Lung (tissue), 12 donors: ENCODE data around the gene PRKG2. TPM values are rescaled to one million over a fixed set of nuclear protein-coding genes. Genes with fewer than 3 reads are reported as not detected.
A peak's percentile ranks its signal among the peaks of the same experiment; 100 is the strongest.

Experiments used
- ATAC-seq: fragments of 200-7000 bp; cut with Tn5 transposase; one replicate; pipeline ENCODE4 v1.9.1; 2020; ENCODE audit warnings: moderate number of reproducible peaks; ENCODE audit not compliant: insufficient read depth, low FRiP score
- DNase-seq, 3 donors: peaks; one replicate each; pipeline ENCODE4 v3.0.0-alpha.2; 2013 to 2017
- H3K27ac ChIP-seq, 2 donors: one replicate each; pipeline ENCODE4 v1.5.1; 2013; ENCODE audit warnings: mild to moderate bottlenecking in 2 of 2, moderate library complexity in 2 of 2, control low read depth in 1 of 2, inconsistent platforms in 1 of 2, low read depth in 1 of 2, low read length in 1 of 2
- H3K27me3 ChIP-seq, 3 donors: one replicate each; pipeline ENCODE4 v1.5.1; 2013; ENCODE audit warnings: low read length in 2 of 3; ENCODE audit not compliant: control insufficient read depth in 3 of 3, insufficient read depth in 3 of 3
- H3K36me3 ChIP-seq, 4 donors: one replicate each; pipeline ENCODE4 v1.5.1; 2013; ENCODE audit warnings: low read length in 4 of 4, mild to moderate bottlenecking in 1 of 4, moderate library complexity in 1 of 4; ENCODE audit not compliant: control insufficient read depth in 4 of 4, insufficient read depth in 4 of 4
- H3K4me1 ChIP-seq, 5 donors: one replicate each; pipeline ENCODE4 v1.5.1; 2013; ENCODE audit warnings: low read length in 5 of 5, mild to moderate bottlenecking in 2 of 5, moderate library complexity in 1 of 5; ENCODE audit not compliant: control insufficient read depth in 5 of 5, insufficient read depth in 5 of 5
- H3K4me3 ChIP-seq: one replicate; pipeline ENCODE4 v1.5.1; 2013; ENCODE audit warnings: mild to moderate bottlenecking, control low read depth, moderate library complexity
- H3K9ac ChIP-seq, 2 donors: one replicate each; pipeline ENCODE4 v1.5.1; 2013; ENCODE audit warnings: low read length in 2 of 2, control low read depth in 1 of 2; ENCODE audit not compliant: insufficient read depth in 1 of 2
- H3K9me3 ChIP-seq, 4 donors: one replicate each; pipeline ENCODE4 v1.5.1; 2013; ENCODE audit warnings: low read length in 3 of 4, mild to moderate bottlenecking in 1 of 4, moderate library complexity in 1 of 4; ENCODE audit not compliant: control insufficient read depth in 4 of 4, insufficient read depth in 3 of 4
- CTCF ChIP-seq: IDR thresholded peaks from 2 replicates; pipeline ENCODE4 v1.5.1; 2012; ENCODE audit warnings: mild to moderate bottlenecking; ENCODE audit errors: control extremely low read depth, extremely low read depth
- WGBS, 2 donors: extraction: QIAGEN DNeasy Blood & Tissue Kit; methylation state at CpG; one replicate each; pipeline ENCODE4 v1.1.7; 2013; 5-methylcytosine and 5-hydroxymethylcytosine counted together
- polyA plus RNA-seq, 2 donors: library from polyadenylated mRNA; stranded (reverse); fragments of 200-250 nt; gene quantifications; one replicate each; pipeline ENCODE4 v1.2.1, GENCODE V29; 2013
- total RNA-seq, 2 donors: library from RNA; depleted of rRNA in 1 of 2; stranded (reverse); fragments of >200 nt in 1 of 2; gene quantifications; one replicate each; pipeline ENCODE4 v1.2.1, GENCODE V29; 2014 to 2021
- donor health status: control.
- donor health status: control.
- donor health status: Bipolar disorder and iron deficiency.
- donor health status: healthy.
- donor health status: DM: yes; HTN: yes; CAD: no.

The PRKG2 gene
- total and polyA plus RNA-seq, 4 donors: 0.06 to 4.2 (median 2.7) TPM

DNA sequence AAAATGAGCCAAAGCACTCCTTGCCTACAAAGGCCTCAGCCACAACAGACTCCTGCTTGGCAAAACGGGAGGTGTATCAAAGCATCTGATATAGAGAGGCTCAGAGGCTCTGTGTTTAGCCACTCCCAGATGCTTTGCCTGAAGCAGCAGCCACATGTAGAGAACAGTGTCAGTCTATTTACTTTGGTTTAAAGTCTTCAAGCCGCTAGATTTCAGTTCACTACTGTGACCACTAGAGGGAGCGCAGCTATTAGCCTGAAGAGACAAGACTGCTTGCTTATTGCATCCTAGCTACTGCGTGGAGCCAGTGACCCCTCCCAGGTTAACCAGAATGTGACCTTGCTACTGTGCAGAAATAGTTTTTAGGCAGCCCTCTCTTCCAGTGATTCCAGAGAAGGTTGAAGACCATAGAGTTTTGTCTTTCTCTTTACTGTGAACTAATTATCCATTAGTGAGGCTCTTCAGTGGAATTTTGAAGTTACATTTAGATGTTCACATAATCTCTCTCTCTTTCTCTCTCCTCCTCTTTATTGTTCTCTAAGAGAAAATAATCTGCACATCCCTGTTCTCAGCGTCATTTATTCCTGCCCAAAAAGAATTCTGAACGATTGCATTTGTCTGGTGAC lies 145.2 kb downstream of the PRKG2 start:
- Histone ChIP-seq H3K9me3 (no peaks in the 10 kb centered on the region), H3K27me3 (no peaks in the 10 kb centered on the region), H3K4me1 (no peaks in the 10 kb centered on the region), H3K9ac (no peak overlapping the region), H3K36me3 (no peaks in the 10 kb centered on the region), H3K27ac (no peak overlapping the region), H3K4me3 (no peak overlapping the region)
- TF ChIP-seq CTCF: peak; percentile 59
- ATAC-seq (peak; percentile 82), DNase-seq (peak; percentile 80 to 93 (median 90))
- WGBS, 2 donors: 11% methylated on average over 6 of the region's 6 CpGs

DNA sequence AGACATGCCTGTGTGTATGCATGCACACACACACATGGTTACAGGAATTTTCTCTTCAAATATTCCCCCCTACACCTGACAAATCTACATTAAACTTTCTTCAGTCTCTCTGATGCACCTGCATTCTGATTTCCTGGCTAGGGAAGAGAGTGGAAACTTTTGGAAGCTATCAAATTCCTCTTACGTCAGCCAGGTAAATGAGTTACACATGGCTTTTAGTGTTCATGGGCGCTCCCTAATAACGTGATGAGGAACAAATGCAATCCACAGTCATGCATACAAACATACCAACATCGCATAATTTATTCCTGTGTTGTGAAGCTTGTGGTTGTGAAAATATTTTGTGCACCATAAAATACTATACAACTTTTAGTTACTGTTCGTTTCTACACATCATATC lies 149.6 kb downstream of the PRKG2 start:
- Histone ChIP-seq H3K9me3 (no peaks in the 10 kb centered on the region), H3K4me3 (no peak overlapping the region), H3K36me3 (no peaks in the 10 kb centered on the region), H3K9ac (no peak overlapping the region), H3K27me3 (no peaks in the 10 kb centered on the region), H3K4me1 (no peaks in the 10 kb centered on the region), H3K27ac (no peak overlapping the region)
- WGBS, 2 donors: 60 to 81% methylated on average over 5 of the region's 5 CpGs
- DNase-seq (no peak), ATAC-seq (no peak)
- no peak for TF ChIP-seq CTCF

- TF ChIP-seq CTCF: no peak
- DNase-seq (no peak), ATAC-seq (no peak)
- WGBS, 2 donors: 39 to 52% methylated on average over 1 of the region's 1 CpG
- H3K4me1 ChIP-seq: no peaks in the 10 kb centered on the region
- H3K9ac ChIP-seq: no peak overlapping the region
- no peak overlapping the region for H3K4me3 ChIP-seq
- H3K9me3 ChIP-seq: no peaks in the 10 kb centered on the region
- H3K27ac ChIP-seq: no peak overlapping the region
- no peaks in the 10 kb centered on the region for H3K36me3 ChIP-seq
- H3K27me3 ChIP-seq: peaks cover 0 to 2% (median 0%) of the 10 kb centered on the region in 3 donors
Measured at GRCh38 chr4:81062001-81062400, 153.0 kb downstream of the PRKG2 start.

DNA sequence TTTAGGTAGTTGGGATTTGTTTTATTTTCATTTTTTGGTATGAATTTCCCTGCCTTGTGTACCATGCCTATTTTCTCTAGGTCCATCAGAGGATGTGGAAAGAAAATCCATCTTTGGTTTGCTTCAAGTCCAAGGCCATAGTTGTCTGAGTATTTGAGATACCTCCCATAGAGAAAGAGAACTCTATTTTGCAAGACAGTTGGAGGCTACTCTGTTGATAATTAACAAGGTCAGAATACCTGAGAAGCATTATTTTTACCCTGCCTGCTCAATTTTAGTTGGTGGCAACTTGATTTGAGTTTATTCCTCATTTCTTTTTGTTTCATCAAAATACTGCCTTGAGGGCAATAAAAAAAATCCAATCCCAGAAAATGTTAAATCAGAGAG lies 153.7 kb downstream of the PRKG2 start:
- Histone ChIP-seq H3K9me3 (no peaks in the 10 kb centered on the region), H3K9ac (no peak overlapping the region), H3K4me1 (no peaks in the 10 kb centered on the region), H3K27ac (no peak overlapping the region), H3K4me3 (no peak overlapping the region), H3K36me3 (no peaks in the 10 kb centered on the region), H3K27me3 (peaks cover 0 to 2% (median 0%) of the 10 kb centered on the region in 3 donors)
- TF ChIP-seq CTCF: no peak
- DNase-seq: no peak
- no peak for ATAC-seq
